NCI-H2171 (cell line): ENCODE data around the gene USO1.
"Not testable (repeated sequence)": the region's sequence is repeated elsewhere in the genome, so short reads cannot be mapped to it uniquely, and the experiment has no call there.

Source experiments
- DNase-seq: peaks from one replicate; lab custom pipeline; 2025; lab: John Stamatoyannopoulos, UW

The USO1 gene

GRCh38 chr4:75714011-75714410 lies 10.4 kb upstream of the USO1 start:
- no peak for DNase-seq

- DNase-seq = no peak
These were observed 9.7 kb upstream of the USO1 start for GRCh38 chr4:75714704-75715103.

GRCh38 chr4:75715105-75715799 lies 9.1 kb upstream of the USO1 start:
- DNase-seq = no peak

GRCh38 chr4:75716054-75716453 lies 8.3 kb upstream of the USO1 start:
- DNase-seq = not testable (repeated sequence)

- no peak for DNase-seq
These were observed 7.0 kb upstream of the USO1 start for GRCh38 chr4:75717408-75717807.

- DNase-seq = no peak
These were observed 5.8 kb upstream of the USO1 start for GRCh38 chr4:75718529-75718928.

GRCh38 chr4:75722417-75722816 lies 2.0 kb upstream of the USO1 start:
- no peak for DNase-seq

- DNase-seq = no peak
These were observed 963 bp upstream of the USO1 start for GRCh38 chr4:75723163-75724065.

- DNase-seq = no peak
These were observed 719 bp downstream of the USO1 start for GRCh38 chr4:75724867-75725724.

GRCh38 chr4:75725942-75726538 lies 1.7 kb downstream of the USO1 start:
- not testable (repeated sequence) for DNase-seq

GRCh38 chr4:75726577-75726976 lies 2.2 kb downstream of the USO1 start:
- DNase-seq = no peak

- no peak for DNase-seq
These were observed 2.7 kb downstream of the USO1 start for GRCh38 chr4:75727073-75727472.

GRCh38 chr4:75729836-75730235 lies 5.5 kb downstream of the USO1 start:
- DNase-seq = no peak

- no peak for DNase-seq
These were observed 9.0 kb downstream of the USO1 start for GRCh38 chr4:75733369-75733768.

- DNase-seq = no peak
These were observed 11.1 kb downstream of the USO1 start for GRCh38 chr4:75735525-75735924.

GRCh38 chr4:75736862-75737261 lies 12.5 kb downstream of the USO1 start:
- no peak for DNase-seq

- no peak for DNase-seq
These were observed 13.0 kb downstream of the USO1 start for GRCh38 chr4:75737398-75737797.

- no peak for DNase-seq
These were observed 16.6 kb downstream of the USO1 start for GRCh38 chr4:75741027-75741426.

GRCh38 chr4:75742451-75742850 lies 18.1 kb downstream of the USO1 start:
- DNase-seq = no peak

- no peak for DNase-seq
These were observed 20.8 kb downstream of the USO1 start for GRCh38 chr4:75745161-75745560.

- DNase-seq = no peak
These were observed 21.4 kb downstream of the USO1 start for GRCh38 chr4:75745721-75746199.

- no peak for DNase-seq
These were observed 28.3 kb downstream of the USO1 start for GRCh38 chr4:75752637-75753036.
